Measurements from ENCODE around the gene HYDIN.

HYDIN gene

DNA sequence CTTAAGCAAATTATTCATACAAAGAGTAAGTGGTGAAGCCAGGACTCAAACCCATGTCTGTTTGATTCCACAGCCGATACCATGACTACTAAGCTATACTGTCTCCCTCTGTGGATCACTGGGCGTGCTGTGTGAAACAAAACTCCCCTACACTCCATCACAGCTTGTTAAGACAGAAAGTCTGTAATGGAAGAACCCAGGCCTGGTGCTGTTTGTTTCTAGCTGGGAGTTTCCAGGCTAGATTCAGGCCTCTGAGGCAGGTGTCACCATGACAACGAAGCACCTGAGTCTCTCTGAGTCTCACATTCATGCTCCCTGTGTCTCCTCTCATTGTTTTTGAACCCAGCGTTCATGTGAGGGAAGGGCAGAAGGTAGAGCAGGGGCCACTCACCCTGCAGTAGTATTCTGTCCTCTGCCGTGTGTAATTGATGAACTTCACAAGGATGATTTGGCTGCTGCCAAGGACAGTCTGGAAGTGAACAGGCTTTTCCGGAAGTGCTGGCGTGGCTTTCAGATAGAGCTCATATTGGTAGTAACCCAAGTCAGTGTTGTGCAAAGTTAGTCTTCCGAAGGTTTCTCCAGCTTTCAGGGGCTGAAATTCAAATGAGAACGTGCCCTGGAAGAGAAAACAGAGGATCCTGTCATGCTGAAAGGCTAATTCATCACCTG lies 421.0 kb downstream of the HYDIN start:
- no peaks in the 10 kb centered on the region for H3K36me3 ChIP-seq (ENCODE audit: insufficient read depth, low read length)
- H2AFZ ChIP-seq (ENCODE audit: low read length): no peak overlapping the region
- no peak overlapping the region for H3K4me3 ChIP-seq (ENCODE audit: low read length, poor library complexity, severe bottlenecking)
- H3F3A ChIP-seq (ENCODE audit: low read depth): no peaks in the 10 kb centered on the region
- H3K9me2 ChIP-seq (replicated peaks; ENCODE audit: low read depth, low read length): no peaks in the 10 kb centered on the region
- H3K4me1 ChIP-seq (ENCODE audit: insufficient read depth, low read length, poor library complexity, severe bottlenecking): no peaks in the 10 kb centered on the region
- no peak overlapping the region for H3K9ac ChIP-seq (ENCODE audit: low read depth, low read length, poor library complexity, severe bottlenecking)
- H3K4me2 ChIP-seq (ENCODE audit: low read depth, low read length, poor library complexity, severe bottlenecking): no peak overlapping the region
- H3K79me2 ChIP-seq (ENCODE audit: insufficient read depth, low read length): no peaks in the 10 kb centered on the region
- H3K9me3 ChIP-seq (ENCODE audit: insufficient read depth, low read depth, low read length): no peaks in the 10 kb centered on the region
- H3K27me3 ChIP-seq (ENCODE audit: insufficient read depth, low read length, poor library complexity, severe bottlenecking): no peaks in the 10 kb centered on the region
- H4K20me1 ChIP-seq (ENCODE audit: insufficient read depth, low read length, poor library complexity, severe bottlenecking): no peaks in the 10 kb centered on the region
- TF ChIP-seq EZH2phosphoT487 (IDR thresholded peaks at IDR 0.05; ENCODE audit: borderline replicate concordance): no peak
- TF ChIP-seq, protein P1, sequence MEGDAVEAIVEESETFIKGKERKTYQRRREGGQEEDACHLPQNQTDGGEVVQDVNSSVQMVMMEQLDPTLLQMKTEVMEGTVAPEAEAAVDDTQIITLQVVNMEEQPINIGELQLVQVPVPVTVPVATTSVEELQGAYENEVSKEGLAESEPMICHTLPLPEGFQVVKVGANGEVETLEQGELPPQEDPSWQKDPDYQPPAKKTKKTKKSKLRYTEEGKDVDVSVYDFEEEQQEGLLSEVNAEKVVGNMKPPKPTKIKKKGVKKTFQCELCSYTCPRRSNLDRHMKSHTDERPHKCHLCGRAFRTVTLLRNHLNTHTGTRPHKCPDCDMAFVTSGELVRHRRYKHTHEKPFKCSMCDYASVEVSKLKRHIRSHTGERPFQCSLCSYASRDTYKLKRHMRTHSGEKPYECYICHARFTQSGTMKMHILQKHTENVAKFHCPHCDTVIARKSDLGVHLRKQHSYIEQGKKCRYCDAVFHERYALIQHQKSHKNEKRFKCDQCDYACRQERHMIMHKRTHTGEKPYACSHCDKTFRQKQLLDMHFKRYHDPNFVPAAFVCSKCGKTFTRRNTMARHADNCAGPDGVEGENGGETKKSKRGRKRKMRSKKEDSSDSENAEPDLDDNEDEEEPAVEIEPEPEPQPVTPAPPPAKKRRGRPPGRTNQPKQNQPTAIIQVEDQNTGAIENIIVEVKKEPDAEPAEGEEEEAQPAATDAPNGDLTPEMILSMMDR (conservative IDR thresholded peaks at IDR 0.05; ENCODE audit: low read length): no peak

DNA sequence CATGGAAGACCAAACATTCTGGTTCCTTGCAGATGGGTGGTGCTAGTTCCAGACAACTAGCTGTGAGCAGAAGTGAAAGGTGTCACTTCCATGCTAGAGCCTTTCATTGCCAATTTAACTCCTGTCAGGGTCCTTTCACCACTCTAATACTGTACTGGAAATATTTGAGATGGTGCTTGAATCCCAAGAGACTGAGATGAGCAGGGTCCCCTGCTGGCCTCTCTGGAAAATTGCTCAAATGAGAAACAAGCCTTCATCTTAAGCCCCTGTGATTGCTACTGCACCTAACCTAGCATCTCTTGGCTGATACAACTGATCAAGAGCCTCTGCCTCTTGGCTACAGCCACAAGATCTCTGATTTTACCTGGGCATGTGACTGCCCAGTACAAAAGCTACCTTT lies 422.2 kb downstream of the HYDIN start:
- no peaks in the 10 kb centered on the region for H3K36me3 ChIP-seq (ENCODE audit: insufficient read depth, low read length)
- peaks cover 8% of the 10 kb centered on the region for H3K27me3 ChIP-seq (ENCODE audit: insufficient read depth, low read length, poor library complexity, severe bottlenecking)
- no peaks in the 10 kb centered on the region for H3K79me2 ChIP-seq (ENCODE audit: insufficient read depth, low read length)
- no peak overlapping the region for H3K4me3 ChIP-seq (ENCODE audit: low read length, poor library complexity, severe bottlenecking)
- H3F3A ChIP-seq (ENCODE audit: low read depth): no peaks in the 10 kb centered on the region
- no peak overlapping the region for H2AFZ ChIP-seq (ENCODE audit: low read length)
- TF ChIP-seq EZH2phosphoT487 (IDR thresholded peaks at IDR 0.05; ENCODE audit: borderline replicate concordance): no peak
- TF ChIP-seq, protein P1 (conservative IDR thresholded peaks at IDR 0.05; ENCODE audit: low read length): peak; percentile 41
- no peaks in the 10 kb centered on the region for H3K4me1 ChIP-seq (ENCODE audit: insufficient read depth, low read length, poor library complexity, severe bottlenecking)
- no peaks in the 10 kb centered on the region for H4K20me1 ChIP-seq (ENCODE audit: insufficient read depth, low read length, poor library complexity, severe bottlenecking)
- no peaks in the 10 kb centered on the region for H3K9me3 ChIP-seq (ENCODE audit: insufficient read depth, low read depth, low read length)
- no peak overlapping the region for H3K4me2 ChIP-seq (ENCODE audit: low read depth, low read length, poor library complexity, severe bottlenecking)
- H3K9ac ChIP-seq (ENCODE audit: low read depth, low read length, poor library complexity, severe bottlenecking): no peak overlapping the region
- no peaks in the 10 kb centered on the region for H3K9me2 ChIP-seq (replicated peaks; ENCODE audit: low read depth, low read length)

DNA sequence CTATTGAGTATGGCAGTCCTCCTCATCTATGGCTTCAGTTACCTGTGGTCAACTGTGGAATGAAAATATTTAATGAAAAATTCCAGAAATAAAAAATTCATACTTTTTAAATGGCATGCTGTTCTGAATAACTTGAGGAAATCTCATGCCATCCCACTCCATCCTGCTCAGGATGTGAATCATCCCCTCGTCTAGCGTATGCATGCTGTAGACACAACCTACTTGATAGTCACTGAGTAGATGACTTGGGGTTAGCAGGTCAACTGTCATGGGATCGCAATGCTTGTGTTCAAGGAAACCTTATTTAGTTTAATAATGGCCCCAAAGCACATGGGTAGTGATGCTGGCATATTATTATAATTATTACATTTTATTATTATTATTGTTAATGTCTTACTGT lies 424.7 kb downstream of the HYDIN start:
- Histone ChIP-seq H3K27me3 (ENCODE audit: insufficient read depth, low read length, poor library complexity, severe bottlenecking) (peaks cover 8% of the 10 kb centered on the region), H3K4me3 (ENCODE audit: low read length, poor library complexity, severe bottlenecking) (no peak overlapping the region), H3K4me1 (ENCODE audit: insufficient read depth, low read length, poor library complexity, severe bottlenecking) (peaks cover 3% of the 10 kb centered on the region), H3F3A (ENCODE audit: low read depth) (no peaks in the 10 kb centered on the region), H3K9me3 (ENCODE audit: insufficient read depth, low read depth, low read length) (no peaks in the 10 kb centered on the region), H2AFZ (ENCODE audit: low read length) (no peak overlapping the region), H3K36me3 (ENCODE audit: insufficient read depth, low read length) (no peaks in the 10 kb centered on the region), H3K9ac (ENCODE audit: low read depth, low read length, poor library complexity, severe bottlenecking) (no peak overlapping the region), H4K20me1 (ENCODE audit: insufficient read depth, low read length, poor library complexity, severe bottlenecking) (no peaks in the 10 kb centered on the region), H3K4me2 (ENCODE audit: low read depth, low read length, poor library complexity, severe bottlenecking) (no peak overlapping the region), H3K79me2 (ENCODE audit: insufficient read depth, low read length) (no peaks in the 10 kb centered on the region), H3K9me2 (replicated peaks; ENCODE audit: low read depth, low read length) (no peaks in the 10 kb centered on the region)
- TF ChIP-seq, protein P1 (conservative IDR thresholded peaks at IDR 0.05; ENCODE audit: low read length): no peak
- TF ChIP-seq EZH2phosphoT487 (IDR thresholded peaks at IDR 0.05; ENCODE audit: borderline replicate concordance): no peak

Data from Loucy (cell line).